GM12878 (cell line): ENCODE results near the gene USF1.

Experiments
- ASH2L ChIP-seq: fragments of 300-600, 200-600 bp; sonication (generic); IDR thresholded peaks from 2 replicates; pipeline ENCODE4 v1.6.1; 2017; ENCODE audit warnings: low read depth, mild to moderate bottlenecking, borderline replicate concordance
- ATF3 ChIP-seq: IDR thresholded peaks from 2 replicates; pipeline ENCODE4 v1.6.1; 2011; ENCODE audit warnings: low read depth, mild to moderate bottlenecking, low read length, moderate library complexity, borderline replicate concordance; ENCODE audit errors: extremely low read depth
- CREM ChIP-seq: IDR thresholded peaks from 2 replicates; pipeline ENCODE4 v1.6.1; 2014; ENCODE audit warnings: antibody characterized with exemption, low read depth
- MEF2A ChIP-seq: IDR thresholded peaks from 2 replicates; pipeline ENCODE4 v1.6.1; 2011; ENCODE audit warnings: low read depth, mild to moderate bottlenecking, low read length, moderate library complexity; ENCODE audit not compliant: insufficient read depth
- NRF1 ChIP-seq: conservative IDR thresholded peaks from 2 replicates; pipeline ENCODE4 v1.6.1; 2011; ENCODE audit warnings: mild to moderate bottlenecking, low read depth, low read length, improper control_type of control experiment
- POLR2AphosphoS5 ChIP-seq: IDR thresholded peaks from 2 replicates; pipeline ENCODE4 v1.6.1; 2011; ENCODE audit warnings: mild to moderate bottlenecking, low read length, inconsistent platforms
- RAD21 ChIP-seq: IDR thresholded peaks from 2 replicates; pipeline ENCODE4 v1.6.1; 2011; ENCODE audit warnings: mild to moderate bottlenecking, low read depth, low read length, moderate library complexity; ENCODE audit not compliant: insufficient read depth
- REST ChIP-seq: IDR thresholded peaks from 2 replicates; pipeline ENCODE4 v1.6.1; 2012; ENCODE audit warnings: mild to moderate bottlenecking, low read depth, low read length
- SMC3 ChIP-seq: IDR thresholded peaks from 2 replicates; pipeline ENCODE4 v1.6.1; 2011; ENCODE audit warnings: low read length, improper control_type of control experiment, borderline replicate concordance
- TF ChIP-seq, protein P1 (sequence below): fragments of 450-650 bp; IDR thresholded peaks from 2 replicates; pipeline ENCODE4 v1.6.1; 2016; ENCODE audit warnings: mild to moderate bottlenecking
- TF ChIP-seq, protein P2 (sequence below): fragments of 450-650 bp; IDR thresholded peaks from 2 replicates; pipeline ENCODE4 v1.6.1; 2016; ENCODE audit warnings: mild to moderate bottlenecking, moderate library complexity, borderline replicate concordance
- TF ChIP-seq, protein P3 (sequence below), 3 experiments: IDR thresholded peaks in 2 of 3; conservative IDR thresholded peaks in 1 of 3; 2 replicates each; pipeline ENCODE4 v1.5.1; 2011; ENCODE audit warnings: low read depth in 3 of 3, low read length in 3 of 3, mild to moderate bottlenecking in 3 of 3, control low read depth in 2 of 3, moderate library complexity in 2 of 3, inconsistent platforms in 1 of 3, mixed read lengths in 1 of 3; ENCODE audit not compliant: control insufficient read depth in 2 of 3, insufficient read depth in 1 of 3; ENCODE audit errors: extremely low read depth in 1 of 3

DNA sequence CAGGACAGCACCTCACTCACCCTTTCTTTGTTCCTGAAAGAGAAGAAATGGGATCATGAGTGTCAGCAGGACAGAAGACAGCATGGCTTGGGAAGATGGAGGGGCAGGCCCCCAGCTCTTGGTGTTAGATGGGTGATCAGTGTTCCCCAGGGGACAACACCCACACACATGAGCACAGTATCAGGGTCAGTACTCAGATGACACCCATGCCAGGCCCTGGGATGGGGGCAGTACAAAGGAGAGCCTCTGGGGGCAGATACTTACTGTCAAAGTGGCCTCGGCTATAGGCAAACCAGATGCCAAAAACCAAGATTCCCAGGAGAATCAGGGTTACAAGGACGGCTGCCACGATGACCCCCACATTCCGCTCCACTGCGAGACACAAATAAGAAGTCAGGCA lies 46.4 kb downstream of the USF1 start:
- no peak for TF ChIP-seq ATF3
- TF ChIP-seq POLR2AphosphoS5: no peak
- TF ChIP-seq MEF2A: no peak
- TF ChIP-seq, protein P1, sequence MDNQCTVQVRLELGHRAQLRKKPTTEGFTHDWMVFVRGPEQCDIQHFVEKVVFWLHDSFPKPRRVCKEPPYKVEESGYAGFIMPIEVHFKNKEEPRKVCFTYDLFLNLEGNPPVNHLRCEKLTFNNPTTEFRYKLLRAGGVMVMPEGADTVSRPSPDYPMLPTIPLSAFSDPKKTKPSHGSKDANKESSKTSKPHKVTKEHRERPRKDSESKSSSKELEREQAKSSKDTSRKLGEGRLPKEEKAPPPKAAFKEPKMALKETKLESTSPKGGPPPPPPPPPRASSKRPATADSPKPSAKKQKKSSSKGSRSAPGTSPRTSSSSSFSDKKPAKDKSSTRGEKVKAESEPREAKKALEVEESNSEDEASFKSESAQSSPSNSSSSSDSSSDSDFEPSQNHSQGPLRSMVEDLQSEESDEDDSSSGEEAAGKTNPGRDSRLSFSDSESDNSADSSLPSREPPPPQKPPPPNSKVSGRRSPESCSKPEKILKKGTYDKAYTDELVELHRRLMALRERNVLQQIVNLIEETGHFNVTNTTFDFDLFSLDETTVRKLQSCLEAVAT: no peak
- TF ChIP-seq SMC3: no peak
- TF ChIP-seq, protein P2, sequence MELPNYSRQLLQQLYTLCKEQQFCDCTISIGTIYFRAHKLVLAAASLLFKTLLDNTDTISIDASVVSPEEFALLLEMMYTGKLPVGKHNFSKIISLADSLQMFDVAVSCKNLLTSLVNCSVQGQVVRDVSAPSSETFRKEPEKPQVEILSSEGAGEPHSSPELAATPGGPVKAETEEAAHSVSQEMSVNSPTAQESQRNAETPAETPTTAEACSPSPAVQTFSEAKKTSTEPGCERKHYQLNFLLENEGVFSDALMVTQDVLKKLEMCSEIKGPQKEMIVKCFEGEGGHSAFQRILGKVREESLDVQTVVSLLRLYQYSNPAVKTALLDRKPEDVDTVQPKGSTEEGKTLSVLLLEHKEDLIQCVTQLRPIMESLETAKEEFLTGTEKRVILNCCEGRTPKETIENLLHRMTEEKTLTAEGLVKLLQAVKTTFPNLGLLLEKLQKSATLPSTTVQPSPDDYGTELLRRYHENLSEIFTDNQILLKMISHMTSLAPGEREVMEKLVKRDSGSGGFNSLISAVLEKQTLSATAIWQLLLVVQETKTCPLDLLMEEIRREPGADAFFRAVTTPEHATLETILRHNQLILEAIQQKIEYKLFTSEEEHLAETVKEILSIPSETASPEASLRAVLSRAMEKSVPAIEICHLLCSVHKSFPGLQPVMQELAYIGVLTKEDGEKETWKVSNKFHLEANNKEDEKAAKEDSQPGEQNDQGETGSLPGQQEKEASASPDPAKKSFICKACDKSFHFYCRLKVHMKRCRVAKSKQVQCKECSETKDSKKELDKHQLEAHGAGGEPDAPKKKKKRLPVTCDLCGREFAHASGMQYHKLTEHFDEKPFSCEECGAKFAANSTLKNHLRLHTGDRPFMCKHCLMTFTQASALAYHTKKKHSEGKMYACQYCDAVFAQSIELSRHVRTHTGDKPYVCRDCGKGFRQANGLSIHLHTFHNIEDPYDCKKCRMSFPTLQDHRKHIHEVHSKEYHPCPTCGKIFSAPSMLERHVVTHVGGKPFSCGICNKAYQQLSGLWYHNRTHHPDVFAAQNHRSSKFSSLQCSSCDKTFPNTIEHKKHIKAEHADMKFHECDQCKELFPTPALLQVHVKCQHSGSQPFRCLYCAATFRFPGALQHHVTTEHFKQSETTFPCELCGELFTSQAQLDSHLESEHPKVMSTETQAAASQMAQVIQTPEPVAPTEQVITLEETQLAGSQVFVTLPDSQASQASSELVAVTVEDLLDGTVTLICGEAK: no peak
- TF ChIP-seq REST: no peak
- TF ChIP-seq, protein P3, sequence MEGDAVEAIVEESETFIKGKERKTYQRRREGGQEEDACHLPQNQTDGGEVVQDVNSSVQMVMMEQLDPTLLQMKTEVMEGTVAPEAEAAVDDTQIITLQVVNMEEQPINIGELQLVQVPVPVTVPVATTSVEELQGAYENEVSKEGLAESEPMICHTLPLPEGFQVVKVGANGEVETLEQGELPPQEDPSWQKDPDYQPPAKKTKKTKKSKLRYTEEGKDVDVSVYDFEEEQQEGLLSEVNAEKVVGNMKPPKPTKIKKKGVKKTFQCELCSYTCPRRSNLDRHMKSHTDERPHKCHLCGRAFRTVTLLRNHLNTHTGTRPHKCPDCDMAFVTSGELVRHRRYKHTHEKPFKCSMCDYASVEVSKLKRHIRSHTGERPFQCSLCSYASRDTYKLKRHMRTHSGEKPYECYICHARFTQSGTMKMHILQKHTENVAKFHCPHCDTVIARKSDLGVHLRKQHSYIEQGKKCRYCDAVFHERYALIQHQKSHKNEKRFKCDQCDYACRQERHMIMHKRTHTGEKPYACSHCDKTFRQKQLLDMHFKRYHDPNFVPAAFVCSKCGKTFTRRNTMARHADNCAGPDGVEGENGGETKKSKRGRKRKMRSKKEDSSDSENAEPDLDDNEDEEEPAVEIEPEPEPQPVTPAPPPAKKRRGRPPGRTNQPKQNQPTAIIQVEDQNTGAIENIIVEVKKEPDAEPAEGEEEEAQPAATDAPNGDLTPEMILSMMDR (IDR thresholded peaks at IDR 0.05 in 2 of 3, conservative IDR thresholded peaks at IDR 0.05 in 1 of 3; ENCODE audit: control insufficient read depth in 2 of 3, extremely low read depth in 1 of 3, insufficient read depth in 1 of 3, low read depth in 3 of 3, low read length in 3 of 3): 0 out of 6 replicates have a peak, but pooled peaks of 1 of the 3 experiments have one; percentile 8
- no peak for TF ChIP-seq RAD21
- no peak for TF ChIP-seq CREM
- TF ChIP-seq NRF1: no peak
- TF ChIP-seq ASH2L: no peak
